CD14-positive monocyte (primary cell): ENCODE data around the gene ZNF365. TPM values are rescaled to one million over a fixed set of nuclear protein-coding genes. Genes with fewer than 3 reads are reported as not detected.

Experiments
- DNase-seq, 3 donors: peaks; one replicate each; pipeline ENCODE4 v3.0.0-alpha.2; 2011 to 2022
- H2AFZ ChIP-seq: 2 replicates; pipeline ENCODE4 v1.6.0; 2012; ENCODE audit warnings: mild to moderate bottlenecking, low read depth, low read length, inconsistent platforms; ENCODE audit not compliant: insufficient read depth, poor library complexity, severe bottlenecking
- H3K27ac ChIP-seq, 2 donors: 1 replicate in 1 of 2; 2 replicates in 1 of 2; pipeline ENCODE4 v1.5.1; 2012 to 2013; ENCODE audit warnings: low read length in 2 of 2, control low read depth in 1 of 2, inconsistent platforms in 1 of 2, low read depth in 1 of 2, mild to moderate bottlenecking in 1 of 2
- H3K27me3 ChIP-seq, 2 donors: one replicate each; pipeline versions ENCODE4 v1.6.0 to v1.6.1; 2011 to 2013; ENCODE audit warnings: low read length in 2 of 2; ENCODE audit not compliant: control insufficient read depth in 2 of 2, insufficient read depth in 2 of 2
- H3K36me3 ChIP-seq, 2 donors: replicated peaks in 1 of 2; 1 replicate in 1 of 2; 2 replicates in 1 of 2; pipeline versions ENCODE4 v1.5.1 to v1.6.1; 2012 to 2013; ENCODE audit warnings: low read length in 2 of 2, control low read depth in 1 of 2, inconsistent platforms in 1 of 2, mild to moderate bottlenecking in 1 of 2; ENCODE audit not compliant: insufficient read depth in 2 of 2, control insufficient read depth in 1 of 2
- H3K4me1 ChIP-seq, 2 donors: 1 replicate in 1 of 2; 2 replicates in 1 of 2; pipeline versions ENCODE4 v1.5.1 to v1.6.1; 2012 to 2013; ENCODE audit warnings: low read length in 2 of 2, control low read depth in 1 of 2, inconsistent platforms in 1 of 2, mild to moderate bottlenecking in 1 of 2, moderate library complexity in 1 of 2; ENCODE audit not compliant: insufficient read depth in 2 of 2, control insufficient read depth in 1 of 2
- H3K4me2 ChIP-seq: replicated peaks from 2 replicates; pipeline ENCODE3; 2012; ENCODE audit warnings: low read length, moderate library complexity, mild to moderate bottlenecking; ENCODE audit not compliant: poor library complexity, severe bottlenecking; ENCODE audit errors: extremely low read depth
- H3K4me3 ChIP-seq, 3 experiments: fragments of 200-600 bp in 1 of 3; sonication (generic) in 1 of 3; replicated peaks in 1 of 3; 1 replicate in 2 of 3; 2 replicates in 1 of 3; pipeline ENCODE4 v1.5.1; 2011 to 2013; ENCODE audit warnings: low read length in 3 of 3, mild to moderate bottlenecking in 3 of 3, control low read depth in 2 of 3, low read depth in 2 of 3, inconsistent platforms in 1 of 3, moderate library complexity in 1 of 3
- H3K79me2 ChIP-seq: 2 replicates; pipeline ENCODE4 v1.6.0; 2012; ENCODE audit warnings: mild to moderate bottlenecking, control low read depth, inconsistent platforms, low read length, moderate library complexity; ENCODE audit not compliant: insufficient read depth
- H3K9ac ChIP-seq: 2 replicates; pipeline ENCODE4 v1.6.0; 2017; ENCODE audit warnings: low read length, mild to moderate bottlenecking; ENCODE audit not compliant: insufficient read depth, poor library complexity, severe bottlenecking
- H3K9me3 ChIP-seq, 2 donors: replicated peaks in 1 of 2; 1 replicate in 1 of 2; 2 replicates in 1 of 2; pipeline versions ENCODE4 v1.5.1 to v1.6.1; 2012 to 2013; ENCODE audit warnings: low read length in 2 of 2, control low read depth in 1 of 2; ENCODE audit not compliant: control insufficient read depth in 1 of 2, insufficient read depth in 1 of 2
- H4K20me1 ChIP-seq: 2 replicates; pipeline ENCODE4 v1.6.0; 2012; ENCODE audit warnings: mild to moderate bottlenecking, low read length, control low read depth, moderate library complexity; ENCODE audit not compliant: insufficient read depth
- H3K27ac Mint-ChIP-seq, 7 donors: one replicate each; pipeline ENCODE4 v1.8.0; 2020; ENCODE audit warnings: mild to moderate bottlenecking in 7 of 7, mixed read lengths in 7 of 7, moderate library complexity in 6 of 7, inconsistent platforms in 2 of 7
- H3K27me3 Mint-ChIP-seq, 3 donors: one replicate each; pipeline ENCODE4 v1.8.0; 2021 to 2022; ENCODE audit warnings: low read depth in 3 of 3, mild to moderate bottlenecking in 3 of 3, mixed read lengths in 3 of 3, moderate library complexity in 3 of 3, inconsistent platforms in 1 of 3
- H3K36me3 Mint-ChIP-seq, 2 donors: one replicate each; pipeline ENCODE4 v1.8.0; 2020; ENCODE audit warnings: mixed read lengths in 2 of 2, inconsistent platforms in 1 of 2, mild to moderate bottlenecking in 1 of 2
- H3K4me1 Mint-ChIP-seq: one replicate; pipeline ENCODE4 v1.8.0; 2020; ENCODE audit warnings: mild to moderate bottlenecking, mixed read lengths
- H3K4me3 Mint-ChIP-seq, 2 donors: one replicate each; pipeline ENCODE4 v1.8.0; 2020; ENCODE audit warnings: mild to moderate bottlenecking in 2 of 2, mixed read lengths in 2 of 2, moderate library complexity in 1 of 2
- H3K9me3 Mint-ChIP-seq, 7 donors: one replicate each; pipeline ENCODE4 v1.8.0; 2020 to 2022; ENCODE audit warnings: mixed read lengths in 7 of 7, mild to moderate bottlenecking in 6 of 7, moderate library complexity in 6 of 7, inconsistent platforms in 2 of 7
- WGBS: methylation state at CpG from one replicate; pipeline ENCODE4 v1.1.5; 2013; ENCODE audit warnings: missing lambda C conversion rate; ENCODE audit not compliant: insufficient coverage; 5-methylcytosine and 5-hydroxymethylcytosine counted together
- intact Hi-C, 2 donors: fragments of 100-400 bp; cut with micrococcal nuclease; formaldehyde crosslinking; loops; one replicate each; pipeline versions ENCODE4 v1.15.0 to v1.15.1; 2023
- polyA plus RNA-seq, 3 donors: library from polyadenylated mRNA; depleted of rRNA in 1 of 3; unstranded in 2 of 3; stranded (reverse) in 1 of 3; fragments of 300-500 nt in 2 of 3; fragments of >200 nt in 1 of 3; fragmentation: Illumina TruSeq in 2 of 3; gene quantifications; 1 replicate in 2 of 3; 2 replicates in 1 of 3; pipeline ENCODE4 v1.2.3, GENCODE V29; 2012 to 2021
- TF ChIP-seq, protein P1 (sequence below): fragments of 200-600 bp; IDR thresholded peaks from one replicate; pipeline ENCODE4 v1.8.0; 2022; ENCODE audit warnings: antibody characterized with exemption, mild to moderate bottlenecking

Gene ZNF365
- polyA plus RNA-seq, 3 donors, result not detected

- Histone ChIP-seq H3K4me2 (no peak overlapping the region), H2AFZ (no peak overlapping the region), H3K4me3 (no peak overlapping the region), H3K27me3 (no peaks in the 10 kb centered on the region), H4K20me1 (no peaks in the 10 kb centered on the region), H3K27ac (no peak overlapping the region), H3K79me2 (no peaks in the 10 kb centered on the region), H3K36me3 (no peaks in the 10 kb centered on the region), H3K4me1 (no peaks in the 10 kb centered on the region), H3K9ac (no peak overlapping the region), H3K9me3 (peaks cover 9 to 22% of the 10 kb centered on the region in 2 donors)
- no peak for DNase-seq
- Mint-ChIP-seq H3K4me1 (no peaks in the 10 kb centered on the region), H3K36me3 (no peaks in the 10 kb centered on the region), H3K4me3 (no peak overlapping the region), H3K27ac (no peak overlapping the region), H3K9me3 (peaks cover 11 to 43% (median 21%) of the 10 kb centered on the region in 7 donors), H3K27me3 (peaks cover 0 to 4% (median 0%) of the 10 kb centered on the region in 3 donors)
- TF ChIP-seq, protein P1, sequence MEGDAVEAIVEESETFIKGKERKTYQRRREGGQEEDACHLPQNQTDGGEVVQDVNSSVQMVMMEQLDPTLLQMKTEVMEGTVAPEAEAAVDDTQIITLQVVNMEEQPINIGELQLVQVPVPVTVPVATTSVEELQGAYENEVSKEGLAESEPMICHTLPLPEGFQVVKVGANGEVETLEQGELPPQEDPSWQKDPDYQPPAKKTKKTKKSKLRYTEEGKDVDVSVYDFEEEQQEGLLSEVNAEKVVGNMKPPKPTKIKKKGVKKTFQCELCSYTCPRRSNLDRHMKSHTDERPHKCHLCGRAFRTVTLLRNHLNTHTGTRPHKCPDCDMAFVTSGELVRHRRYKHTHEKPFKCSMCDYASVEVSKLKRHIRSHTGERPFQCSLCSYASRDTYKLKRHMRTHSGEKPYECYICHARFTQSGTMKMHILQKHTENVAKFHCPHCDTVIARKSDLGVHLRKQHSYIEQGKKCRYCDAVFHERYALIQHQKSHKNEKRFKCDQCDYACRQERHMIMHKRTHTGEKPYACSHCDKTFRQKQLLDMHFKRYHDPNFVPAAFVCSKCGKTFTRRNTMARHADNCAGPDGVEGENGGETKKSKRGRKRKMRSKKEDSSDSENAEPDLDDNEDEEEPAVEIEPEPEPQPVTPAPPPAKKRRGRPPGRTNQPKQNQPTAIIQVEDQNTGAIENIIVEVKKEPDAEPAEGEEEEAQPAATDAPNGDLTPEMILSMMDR, result no peak
- intact Hi-C loops, result no loop called here
Observed at GRCh38 chr10:62352356-62352970, 21.7 kb upstream of the ZNF365 start.

DNA sequence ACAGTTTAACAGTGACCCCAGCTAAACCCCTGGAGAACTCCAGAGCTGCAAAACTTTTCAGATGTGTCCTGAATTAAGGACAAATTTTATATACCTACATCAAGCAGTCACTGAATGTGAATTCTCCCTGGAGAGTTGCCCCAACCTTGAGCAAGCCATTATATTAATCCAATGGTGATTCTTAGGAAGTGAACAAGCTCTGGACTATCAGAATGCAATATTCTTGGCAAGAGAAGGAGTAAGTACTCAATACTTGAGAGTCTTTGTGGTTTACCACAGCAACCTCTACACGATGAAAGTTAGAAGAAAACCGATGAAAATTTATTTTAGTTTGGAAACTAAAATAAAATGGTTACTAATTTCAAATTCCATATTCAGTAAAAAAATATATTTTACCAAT lies 19.3 kb upstream of the ZNF365 start:
- no peaks in the 10 kb centered on the region for H3K4me1 ChIP-seq
- H3K79me2 ChIP-seq, result no peaks in the 10 kb centered on the region
- Mint-ChIP-seq H3K36me3 (no peaks in the 10 kb centered on the region), H3K27ac (no peak overlapping the region), H3K4me1 (no peaks in the 10 kb centered on the region), H3K27me3 (peaks cover 0 to 4% (median 2%) of the 10 kb centered on the region in 3 donors), H3K4me3 (no peak overlapping the region), H3K9me3 (peaks cover 9 to 27% (median 13%) of the 10 kb centered on the region in 7 donors)
- no peaks in the 10 kb centered on the region for H3K36me3 ChIP-seq
- no peak overlapping the region for H3K4me3 ChIP-seq
- no peak overlapping the region for H3K27ac ChIP-seq
- no peaks in the 10 kb centered on the region for H3K27me3 ChIP-seq
- WGBS, result no CpG with 5 or more reads among the region's 2 CpGs
- no peak overlapping the region for H2AFZ ChIP-seq
- intact Hi-C loops, result no loop called here
- TF ChIP-seq, protein P1, result no peak
- H3K9ac ChIP-seq, result no peak overlapping the region
- no peak overlapping the region for H3K4me2 ChIP-seq
- no peaks in the 10 kb centered on the region for H4K20me1 ChIP-seq
- peaks cover 9 to 10% of the 10 kb centered on the region in 2 donors for H3K9me3 ChIP-seq
- DNase-seq, result no peak
